HEK293 (cell line): Measurements from ENCODE around the gene CACNB2.

ENCODE experiments used
- CTCF ChIA-PET: fragments of 350-600 bp; formaldehyde crosslinking; extraction: SDS; loops from one replicate; lab custom pipeline; 2021; ENCODE audit warnings: antibody characterized with exemption; lab: Yijun Ruan, JAX
- POLR2A ChIA-PET: fragments of 300-600 bp; formaldehyde crosslinking; extraction: SDS; loops from one replicate; lab custom pipeline; 2020; ENCODE audit warnings: antibody characterized with exemption, inconsistent platforms; lab: Yijun Ruan, JAX
- H3K27ac ChIP-seq: fragments of 200-500 bp; sonication (Bioruptor generic); 2 replicates; pipeline ENCODE4 v1.5.1; 2014; ENCODE audit warnings: low read depth, low read length, control low read depth, inconsistent platforms; ENCODE audit errors: extremely low read depth
- H3K36me3 ChIP-seq, 2 experiments: fragments of 200-500 bp in 1 of 2; sonication (Bioruptor generic) in 1 of 2; 1 replicate in 1 of 2; 2 replicates in 1 of 2; pipeline ENCODE4 v1.5.1; 2014 to 2017; ENCODE audit warnings: inconsistent platforms in 2 of 2, low read length in 2 of 2; ENCODE audit not compliant: control insufficient read depth in 2 of 2, insufficient read depth in 1 of 2
- H3K4me1 ChIP-seq: fragments of 200-500 bp; sonication (Bioruptor generic); 2 replicates; pipeline ENCODE4 v1.5.1; 2014; ENCODE audit warnings: mild to moderate bottlenecking, low read length, inconsistent platforms; ENCODE audit not compliant: control insufficient read depth, insufficient read depth
- H3K4me3 ChIP-seq: 2 replicates; pipeline ENCODE4 v1.5.1; 2011; ENCODE audit warnings: low read depth, mild to moderate bottlenecking, control low read depth, low read length, moderate library complexity
- H3K9me3 ChIP-seq: fragments of 200-500 bp; sonication (Bioruptor generic); 2 replicates; pipeline ENCODE4 v1.5.1; 2014; ENCODE audit warnings: low read depth, low read length, inconsistent platforms; ENCODE audit not compliant: control insufficient read depth, insufficient read depth
- AEBP2 ChIP-seq: fragments of 450-650 bp; formaldehyde crosslinking; IDR thresholded peaks from 2 replicates; pipeline ENCODE4 v1.5.1; 2016; ENCODE audit warnings: missing biosample characterization, missing genetic modification characterization, borderline replicate concordance
- ATF2 ChIP-seq: fragments of 450-650 bp; formaldehyde crosslinking; IDR thresholded peaks from 2 replicates; pipeline ENCODE4 v1.5.1; 2016; ENCODE audit warnings: missing biosample characterization, missing genetic modification characterization, low read depth
- BCL6B ChIP-seq: fragments of 450-650 bp; formaldehyde crosslinking; IDR thresholded peaks from 2 replicates; pipeline ENCODE4 v1.5.1; 2017; ENCODE audit warnings: missing biosample characterization, missing genetic modification characterization
- GLI4 ChIP-seq: fragments of 450-650 bp; formaldehyde crosslinking; IDR thresholded peaks from 2 replicates; pipeline ENCODE4 v1.5.1; 2016; ENCODE audit warnings: missing biosample characterization, missing genetic modification characterization
- KLF8 ChIP-seq: fragments of 450-650 bp; formaldehyde crosslinking; IDR thresholded peaks from 2 replicates; pipeline ENCODE4 v1.5.1; 2016; ENCODE audit warnings: missing biosample characterization, missing genetic modification characterization
- OVOL3 ChIP-seq: fragments of 450-650 bp; formaldehyde crosslinking; IDR thresholded peaks from 2 replicates; pipeline ENCODE4 v1.5.1; 2016; ENCODE audit warnings: missing biosample characterization, missing genetic modification characterization
- ZBTB1 ChIP-seq: fragments of 450-650 bp; formaldehyde crosslinking; IDR thresholded peaks from 2 replicates; pipeline ENCODE4 v1.5.1; 2016; ENCODE audit warnings: missing biosample characterization, missing genetic modification characterization
- ZBTB49 ChIP-seq: fragments of 450-650 bp; formaldehyde crosslinking; IDR thresholded peaks from 2 replicates; pipeline ENCODE4 v1.5.1; 2016; ENCODE audit warnings: missing biosample characterization, missing genetic modification characterization, low read depth
- ZNF157 ChIP-seq: fragments of 450-650 bp; formaldehyde crosslinking; IDR thresholded peaks from 2 replicates; pipeline ENCODE4 v1.5.1; 2016; ENCODE audit warnings: missing biosample characterization, missing genetic modification characterization
- ZNF211 ChIP-seq: fragments of 450-650 bp; formaldehyde crosslinking; IDR thresholded peaks from 2 replicates; pipeline ENCODE4 v1.5.1; 2016; ENCODE audit warnings: low read depth, missing biosample characterization, missing genetic modification characterization
- ZNF266 ChIP-seq: fragments of 450-650 bp; formaldehyde crosslinking; IDR thresholded peaks from 2 replicates; pipeline ENCODE4 v1.5.1; 2016; ENCODE audit warnings: missing biosample characterization, missing genetic modification characterization, low read depth
- ZNF423 ChIP-seq: fragments of 450-650 bp; formaldehyde crosslinking; IDR thresholded peaks from 2 replicates; pipeline ENCODE4 v1.5.1; 2016; ENCODE audit warnings: missing biosample characterization, missing genetic modification characterization
- ZNF513 ChIP-seq: fragments of 450-650 bp; IDR thresholded peaks from 2 replicates; pipeline ENCODE4 v1.5.1; 2018; ENCODE audit warnings: missing biosample characterization, missing genetic modification characterization
- ZNF558 ChIP-seq: fragments of 450-650 bp; formaldehyde crosslinking; IDR thresholded peaks from 2 replicates; pipeline ENCODE4 v1.5.1; 2016; ENCODE audit warnings: missing biosample characterization, missing genetic modification characterization
- ZNF561 ChIP-seq: fragments of 450-650 bp; IDR thresholded peaks from 2 replicates; pipeline ENCODE4 v1.5.1; 2018; ENCODE audit warnings: missing biosample characterization, missing genetic modification characterization, borderline replicate concordance
- ZNF621 ChIP-seq: fragments of 450-650 bp; formaldehyde crosslinking; IDR thresholded peaks from 2 replicates; pipeline ENCODE4 v1.5.1; 2017; ENCODE audit warnings: missing biosample characterization, missing genetic modification characterization
- ZNF654 ChIP-seq: fragments of 450-650 bp; formaldehyde crosslinking; IDR thresholded peaks from 2 replicates; pipeline ENCODE4 v1.5.1; 2016; ENCODE audit warnings: low read depth, missing biosample characterization, missing genetic modification characterization
- ZNF677 ChIP-seq: fragments of 450-650 bp; IDR thresholded peaks from 2 replicates; pipeline ENCODE4 v1.5.0; 2018; ENCODE audit warnings: missing biosample characterization, mild to moderate bottlenecking, missing genetic modification characterization, moderate library complexity
- ZNF707 ChIP-seq: fragments of 450-650 bp; formaldehyde crosslinking; IDR thresholded peaks from 2 replicates; pipeline ENCODE4 v1.5.1; 2016; ENCODE audit warnings: missing biosample characterization, missing genetic modification characterization

Gene CACNB2

GRCh38 chr10:18149196-18149800, 9.1 kb downstream of the CACNB2 start:
- Histone ChIP-seq H3K4me3 (no peak overlapping the region), H3K4me1 (no peaks in the 10 kb centered on the region), H3K36me3 (no peaks in the 10 kb centered on the region), H3K27ac (no peak overlapping the region), H3K9me3 (no peaks in the 10 kb centered on the region)
- ChIA-PET CTCF (no interaction called here), POLR2A (no interaction called here)
- no peak for TF ChIP-seq ZNF266
- TF ChIP-seq ZNF513 (tag by site-specific recombination): no peak
- TF ChIP-seq AEBP2 (tag by site-specific recombination): no peak
- TF ChIP-seq GLI4: no peak
- no peak for TF ChIP-seq ATF2
- TF ChIP-seq ZBTB1 (tag by site-specific recombination): no peak
- no peak for TF ChIP-seq ZNF677 (tag by site-specific recombination)
- TF ChIP-seq OVOL3 (tag by site-specific recombination): no peak
- TF ChIP-seq ZNF561: no peak
- no peak for TF ChIP-seq ZNF423 (tag by site-specific recombination)
- TF ChIP-seq KLF8 (tag by site-specific recombination): no peak
- TF ChIP-seq ZNF621: no peak
- TF ChIP-seq ZNF211 (tag by site-specific recombination): no peak
- no peak for TF ChIP-seq BCL6B
- no peak for TF ChIP-seq ZNF654 (tag by site-specific recombination)
- no peak for TF ChIP-seq ZNF707 (tag by site-specific recombination)
- TF ChIP-seq ZNF157 (tag by site-specific recombination): no peak
- TF ChIP-seq ZBTB49: no peak
- no peak for TF ChIP-seq ZNF558
- TF ChIP-seq, all 188 proteins: peak for 0
